ENCODE measurements around the gene PTPRE.

PTPRE gene

DNA sequence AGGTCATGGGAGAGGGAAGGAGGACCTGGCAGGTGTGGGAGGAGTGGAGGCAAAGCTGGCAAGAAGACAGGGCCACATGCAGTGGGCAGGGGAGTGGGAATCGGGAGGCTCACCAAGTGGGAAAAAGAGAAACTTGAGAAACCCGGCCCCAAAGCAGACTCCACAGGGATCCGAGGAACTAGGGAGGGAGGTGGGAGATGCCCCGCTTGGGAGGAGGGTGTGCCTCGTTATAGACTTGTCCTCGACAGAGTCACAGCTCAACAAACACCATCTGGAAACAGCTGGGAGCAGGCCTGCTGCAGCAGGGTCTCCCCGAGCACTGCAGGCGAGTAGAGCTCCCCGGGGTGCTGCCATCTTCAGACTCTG is 164.5 kb downstream of the PTPRE start:
- DNase-seq (ENCODE audit: low read depth in 3 of 3), result no peak

- DNase-seq (ENCODE audit: low read depth in 3 of 3), result no peak
Observed at GRCh38 chr10:128072046-128072445, 165.1 kb downstream of the PTPRE start.

DNA sequence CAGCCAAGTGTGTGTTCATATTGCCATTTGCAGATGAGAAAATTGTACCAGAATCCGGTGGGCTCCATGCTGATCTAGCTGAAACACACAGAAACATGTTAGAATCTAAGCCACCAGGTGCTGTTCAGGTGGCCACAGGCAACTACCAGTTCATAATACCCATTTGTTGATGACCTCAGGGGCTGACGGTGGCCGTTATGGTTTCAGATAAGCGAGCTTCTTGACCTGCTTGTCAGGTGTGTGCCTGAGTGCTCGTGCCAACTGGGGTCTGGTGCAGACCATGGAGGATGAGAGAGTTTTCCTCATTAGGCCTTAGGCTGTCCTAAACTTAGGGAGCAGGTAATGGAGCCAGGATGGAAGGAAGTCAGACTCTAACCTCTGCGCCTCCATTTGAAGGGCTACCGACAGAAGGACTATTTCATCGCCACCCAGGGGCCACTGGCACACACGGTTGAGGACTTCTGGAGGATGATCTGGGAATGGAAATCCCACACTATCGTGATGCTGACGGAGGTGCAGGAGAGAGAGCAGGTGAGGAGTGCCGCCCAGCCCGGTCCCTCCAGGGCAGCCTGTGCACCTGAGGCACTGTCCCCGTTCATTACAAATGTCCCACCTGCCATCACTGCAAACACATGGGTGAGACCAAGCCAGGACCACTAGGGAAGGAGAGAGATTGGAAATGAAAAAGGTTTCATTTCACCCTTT is 166.2 kb downstream of the PTPRE start:
- DNase-seq (ENCODE audit: low read depth in 3 of 3), result no peak

- DNase-seq (ENCODE audit: low read depth in 3 of 3), result no peak
Observed at GRCh38 chr10:128073890-128074289, 167.0 kb downstream of the PTPRE start.

DNA sequence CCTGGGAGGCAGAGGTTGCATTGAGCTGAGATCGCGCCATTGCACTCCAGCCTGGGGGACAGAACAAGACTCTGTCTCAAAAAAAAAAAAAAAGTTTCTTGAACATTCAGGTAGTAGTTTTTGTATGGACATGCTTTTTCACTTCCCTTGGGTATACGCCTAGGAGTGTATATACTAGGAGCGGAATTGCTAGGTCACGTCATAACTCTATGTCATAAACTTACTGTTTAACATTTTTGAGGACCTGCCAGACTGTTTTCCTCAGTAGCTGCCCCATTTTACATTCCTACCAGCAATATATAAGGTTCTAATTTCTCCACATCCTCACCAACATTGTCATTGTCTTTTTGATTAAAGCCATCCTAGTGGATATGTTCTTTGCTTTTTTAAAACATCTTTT is 167.7 kb downstream of the PTPRE start:
- DNase-seq (ENCODE audit: low read depth in 3 of 3), result no peak

GRCh38 chr10:128077155-128077875 is 170.4 kb downstream of the PTPRE start:
- no peak for DNase-seq (ENCODE audit: low read depth in 3 of 3)

DNA sequence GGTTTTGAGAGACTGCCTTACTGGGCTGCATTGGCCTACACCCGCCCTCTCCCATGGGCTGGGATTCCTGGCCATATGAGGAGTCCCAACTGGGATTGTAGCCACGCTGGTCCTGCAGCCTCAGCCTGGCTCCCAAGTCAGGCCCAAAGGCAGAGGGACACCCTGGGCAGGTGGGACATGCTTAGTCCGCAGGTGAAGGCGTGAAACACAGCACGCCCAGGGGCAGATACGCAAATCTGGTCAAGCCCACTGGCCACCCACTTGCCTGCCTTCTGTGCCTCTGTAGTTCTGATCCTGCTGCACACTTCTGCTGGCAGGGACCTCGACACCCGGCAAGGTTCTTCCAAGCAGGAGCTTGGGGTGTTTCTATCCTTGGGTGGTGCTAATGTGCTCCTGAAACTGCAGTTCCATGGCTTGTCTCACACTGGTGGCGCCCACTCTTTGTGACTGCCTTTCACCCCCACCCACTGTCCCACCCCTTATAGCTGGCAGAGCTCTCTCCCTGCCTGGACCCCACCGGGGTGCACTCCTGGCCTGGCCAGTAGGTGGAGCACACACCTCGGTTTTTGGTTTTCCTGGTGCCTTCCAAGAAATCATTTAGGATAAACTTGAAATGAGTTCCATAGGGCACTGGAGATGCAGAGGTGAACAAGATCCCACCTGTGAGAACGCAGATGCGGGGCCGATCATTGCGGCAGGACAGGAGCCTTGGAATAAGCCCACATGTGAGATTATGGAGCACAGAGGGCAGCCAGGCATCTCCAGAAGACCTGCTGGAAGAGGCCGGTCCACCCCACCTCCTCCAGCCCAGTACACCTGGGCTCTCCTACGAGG is 171.4 kb downstream of the PTPRE start:
- DNase-seq (ENCODE audit: low read depth in 3 of 3), result no peak

DNA sequence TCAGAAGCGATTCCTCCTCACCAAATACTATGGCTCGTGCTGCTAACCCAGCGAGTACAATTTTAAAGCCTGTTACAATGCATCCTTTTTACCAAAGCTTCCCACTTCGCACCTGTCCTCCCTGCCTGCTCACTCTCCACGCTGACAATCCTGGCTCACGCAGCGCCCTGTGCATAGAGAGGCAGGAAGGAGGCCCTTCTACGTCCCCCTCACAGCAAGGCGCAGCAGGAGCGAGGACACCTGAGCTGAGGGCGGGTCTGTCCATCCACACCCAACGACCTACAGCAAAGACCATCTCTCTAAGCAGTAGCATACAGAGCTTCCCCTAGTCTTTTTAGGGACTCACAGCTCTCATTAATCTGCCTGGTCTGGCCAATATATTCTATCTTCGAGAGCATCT is 173.3 kb downstream of the PTPRE start:
- no peak for DNase-seq (ENCODE audit: low read depth in 3 of 3)

DNA sequence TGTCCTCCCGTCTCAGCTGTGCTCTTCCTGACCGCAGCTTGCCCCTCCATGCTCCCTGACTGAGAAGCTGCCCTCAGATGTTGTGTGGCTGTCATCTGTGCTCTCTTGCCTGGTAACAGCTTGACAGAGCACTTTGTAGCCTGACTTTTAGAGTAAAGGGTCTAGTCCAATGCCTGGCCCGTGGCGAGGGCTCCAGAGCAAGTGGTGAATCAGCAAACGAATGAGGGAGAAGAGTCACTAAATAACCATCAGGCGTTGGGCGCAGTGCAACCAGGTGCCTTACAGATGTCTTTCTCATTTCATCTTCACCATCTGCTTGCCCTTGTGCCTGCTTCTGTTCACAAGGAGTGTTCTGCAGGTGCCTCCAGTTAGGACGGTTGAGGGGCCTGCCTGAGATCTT is 173.7 kb downstream of the PTPRE start:
- DNase-seq (ENCODE audit: low read depth in 3 of 3), result no peak

GRCh38 chr10:128081222-128081621 is 174.3 kb downstream of the PTPRE start:
- DNase-seq (ENCODE audit: low read depth in 3 of 3), result no peak

- no peak for DNase-seq (ENCODE audit: low read depth in 3 of 3)
Observed at GRCh38 chr10:128081720-128082119, 174.8 kb downstream of the PTPRE start.

- no peak for DNase-seq (ENCODE audit: low read depth in 3 of 3)
Observed at GRCh38 chr10:128083191-128083895, 176.4 kb downstream of the PTPRE start.

- DNase-seq (ENCODE audit: low read depth in 3 of 3), result no peak
Observed at GRCh38 chr10:128084364-128084763, 177.5 kb downstream of the PTPRE start.

- no peak for DNase-seq (ENCODE audit: low read depth in 3 of 3)
Observed at GRCh38 chr10:128084991-128085390, 178.1 kb downstream of the PTPRE start.

GRCh38 chr10:128086003-128086863 is 179.3 kb downstream of the PTPRE start:
- no peak for DNase-seq (ENCODE audit: low read depth in 3 of 3)

DNA sequence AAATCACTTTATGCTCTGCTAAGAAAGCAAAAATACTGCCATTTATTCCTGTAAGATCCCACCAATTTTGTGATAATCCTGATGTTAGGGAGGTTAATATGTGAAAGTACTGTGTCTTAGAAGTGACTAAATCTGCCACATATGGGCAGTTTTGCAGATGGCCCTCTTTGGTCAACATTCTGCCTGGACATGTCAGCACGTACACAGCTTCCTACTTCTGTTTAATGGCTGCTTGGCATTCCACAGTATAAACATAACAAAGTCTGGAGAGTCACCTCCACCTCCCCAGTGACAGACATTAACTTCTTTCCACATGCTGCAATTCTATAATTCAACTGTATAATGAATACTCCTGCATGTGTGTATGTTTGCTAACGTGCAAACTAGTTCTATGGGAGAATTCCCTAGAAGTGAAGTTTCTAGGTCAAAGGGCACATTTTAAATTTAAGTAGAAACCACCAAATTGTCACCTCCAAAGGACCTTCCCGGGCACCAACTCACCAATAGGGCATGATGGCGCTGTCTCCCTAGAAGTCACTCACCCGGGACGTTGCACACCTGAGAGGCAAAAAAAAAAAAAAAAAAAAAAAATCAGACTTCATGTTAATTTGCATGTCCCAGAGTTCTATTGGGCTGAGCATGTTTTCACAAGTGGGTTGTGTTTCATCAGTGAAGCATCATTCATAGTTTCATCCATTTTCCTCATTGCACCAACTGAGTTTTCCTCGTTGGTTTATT is 180.4 kb downstream of the PTPRE start:
- no peak for DNase-seq (ENCODE audit: low read depth in 3 of 3)

- DNase-seq (ENCODE audit: low read depth in 3 of 3), result no peak
Observed at GRCh38 chr10:128087884-128088709, 181.2 kb downstream of the PTPRE start.

DNA sequence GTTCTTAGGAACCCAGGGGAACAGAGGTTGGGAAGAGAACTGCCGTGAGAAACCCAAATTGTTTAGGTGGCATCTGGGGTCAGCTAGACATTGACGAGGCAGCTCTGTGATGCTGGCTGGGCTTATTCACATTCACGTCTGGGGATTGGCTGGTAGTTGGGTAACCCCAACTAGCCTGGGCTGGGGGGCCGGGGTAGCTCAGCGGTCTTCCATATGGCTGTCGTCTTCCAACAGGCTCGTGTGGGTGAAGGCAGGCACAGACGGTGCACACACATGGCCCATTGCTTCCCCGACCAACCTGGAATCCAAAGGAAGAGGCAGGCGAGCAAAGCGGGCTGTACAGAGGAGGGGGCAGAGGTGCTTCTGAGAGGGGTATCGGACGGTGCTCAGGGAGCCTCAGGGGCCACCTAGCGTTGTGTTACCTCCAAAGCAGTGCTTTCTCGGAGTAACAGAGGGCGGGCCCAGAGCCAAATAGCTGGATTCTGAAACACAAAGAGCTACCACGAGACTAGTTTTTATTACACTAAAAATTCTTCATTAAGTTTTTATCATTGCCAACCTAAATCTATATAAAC is 184.8 kb downstream of the PTPRE start:
- no peak for DNase-seq (ENCODE audit: low read depth in 3 of 3)

- DNase-seq (ENCODE audit: low read depth in 3 of 3), result no peak
Observed at GRCh38 chr10:128092454-128092853, 185.6 kb downstream of the PTPRE start.
